Liver (tissue), 9 donors: ENCODE results near the gene MMP25. TPM values are rescaled to one million over a fixed set of nuclear protein-coding genes. Genes with fewer than 3 reads are reported as not detected.
A peak's percentile ranks its signal among the peaks of the same experiment; 100 is the strongest.

Experiments
- DNase-seq: peaks from one replicate; pipeline ENCODE4 v3.0.0-alpha.2; 2017; ENCODE audit warnings: low spot score
- H3K27ac ChIP-seq, 2 donors: one replicate each; pipeline ENCODE4 v1.7.0; 2013; ENCODE audit warnings: inconsistent platforms in 2 of 2, low read length in 2 of 2, control low read depth in 1 of 2, low read depth in 1 of 2, mild to moderate bottlenecking in 1 of 2
- H3K27me3 ChIP-seq, 4 donors: one replicate each; pipeline versions ENCODE4 v1.6.1 to v1.7.0; 2013; ENCODE audit warnings: low read length in 3 of 4, inconsistent platforms in 1 of 4, mild to moderate bottlenecking in 1 of 4, moderate library complexity in 1 of 4; ENCODE audit not compliant: control insufficient read depth in 4 of 4, insufficient read depth in 4 of 4
- H3K36me3 ChIP-seq, 4 donors: one replicate each; pipeline versions ENCODE4 v1.6.1 to v1.7.0; 2013; ENCODE audit warnings: low read length in 3 of 4, mild to moderate bottlenecking in 3 of 4, low read depth in 1 of 4, moderate library complexity in 1 of 4; ENCODE audit not compliant: control insufficient read depth in 4 of 4, insufficient read depth in 3 of 4
- H3K4me1 ChIP-seq, 4 donors: one replicate each; pipeline versions ENCODE4 v1.6.1 to v1.7.0; 2013; ENCODE audit warnings: low read length in 3 of 4, mild to moderate bottlenecking in 3 of 4, moderate library complexity in 1 of 4; ENCODE audit not compliant: control insufficient read depth in 4 of 4, insufficient read depth in 4 of 4
- H3K4me3 ChIP-seq, 3 donors: one replicate each; pipeline versions ENCODE4 v1.6.1 to v1.7.0; 2013; ENCODE audit warnings: low read length in 3 of 3, control low read depth in 1 of 3, low read depth in 1 of 3, mild to moderate bottlenecking in 1 of 3
- H3K9ac ChIP-seq, 2 donors: one replicate each; pipeline ENCODE4 v1.7.0; 2013; ENCODE audit warnings: low read length in 2 of 2, mild to moderate bottlenecking in 2 of 2, moderate library complexity in 2 of 2, control low read depth in 1 of 2, low read depth in 1 of 2
- H3K9me3 ChIP-seq, 4 donors: one replicate each; pipeline versions ENCODE4 v1.6.1 to v1.7.0; 2013; ENCODE audit warnings: low read length in 3 of 4; ENCODE audit not compliant: control insufficient read depth in 4 of 4
- ATF3 ChIP-seq: IDR thresholded peaks from 2 replicates; pipeline ENCODE4 v1.6.1; 2016; ENCODE audit warnings: antibody characterized with exemption
- CTCF ChIP-seq: fragments of 150-350 bp; IDR thresholded peaks from 2 replicates; pipeline ENCODE4 v1.5.1; 2017; ENCODE audit warnings: improper control_type of control experiment, low read depth, low read length; ENCODE audit not compliant: missing input control
- EGR1 ChIP-seq, 2 donors: IDR thresholded peaks; 2 replicates each; pipeline ENCODE4 v1.6.1; 2016 to 2018; ENCODE audit warnings: antibody characterized with exemption in 2 of 2, low read depth in 2 of 2
- FOXA1 ChIP-seq: IDR thresholded peaks from 2 replicates; pipeline ENCODE4 v1.6.1; 2016; ENCODE audit warnings: antibody characterized with exemption
- FOXA2 ChIP-seq: IDR thresholded peaks from 2 replicates; pipeline ENCODE4 v1.6.1; 2016; ENCODE audit warnings: antibody characterized with exemption
- GABPA ChIP-seq, 2 donors: IDR thresholded peaks in 1 of 2; conservative IDR thresholded peaks in 1 of 2; 2 replicates each; pipeline ENCODE4 v1.6.1; 2016; ENCODE audit warnings: antibody characterized with exemption in 2 of 2, mild to moderate bottlenecking in 1 of 2, moderate library complexity in 1 of 2
- HNF4G ChIP-seq: IDR thresholded peaks from 2 replicates; pipeline ENCODE4 v1.6.1; 2016; ENCODE audit warnings: antibody characterized with exemption
- JUND ChIP-seq, 2 donors: IDR thresholded peaks; 2 replicates each; pipeline ENCODE4 v1.6.1; 2016; ENCODE audit warnings: antibody characterized with exemption in 2 of 2
- MAX ChIP-seq: IDR thresholded peaks from 2 replicates; pipeline ENCODE4 v1.6.1; 2016; ENCODE audit warnings: antibody characterized with exemption
- NR2F2 ChIP-seq: IDR thresholded peaks from 2 replicates; pipeline ENCODE4 v1.6.1; 2016; ENCODE audit warnings: antibody characterized with exemption
- RAD21 ChIP-seq, 2 donors: IDR thresholded peaks; 2 replicates each; pipeline ENCODE4 v1.6.1; 2016; ENCODE audit warnings: antibody characterized with exemption in 2 of 2, mild to moderate bottlenecking in 2 of 2
- REST ChIP-seq: IDR thresholded peaks from 2 replicates; pipeline ENCODE4 v1.6.1; 2016; ENCODE audit warnings: antibody characterized with exemption, mild to moderate bottlenecking
- TAF1 ChIP-seq: conservative IDR thresholded peaks from 2 replicates; pipeline ENCODE4 v1.6.1; 2016; ENCODE audit warnings: antibody characterized with exemption, mild to moderate bottlenecking
- YY1 ChIP-seq: IDR thresholded peaks from 2 replicates; pipeline ENCODE4 v1.6.1; 2016; ENCODE audit warnings: antibody characterized with exemption, mild to moderate bottlenecking
- WGBS: extraction: QIAGEN DNeasy Blood & Tissue Kit; methylation state at CpG from one replicate; pipeline ENCODE4 v1.1.7; 2013; 5-methylcytosine and 5-hydroxymethylcytosine counted together
- polyA plus RNA-seq, 2 donors: library from polyadenylated mRNA; stranded (reverse) in 1 of 2; unstranded in 1 of 2; fragments of 200-250 nt in 1 of 2; fragments of >200 nt in 1 of 2; fragmentation: Nextera tagmentation in 1 of 2; extraction: Ambion mirVana in 1 of 2; gene quantifications; one replicate each; pipeline versions ENCODE4 v1.2.1 to v1.2.3, GENCODE V29; 2013 to 2015
- total RNA-seq, 2 donors: library from RNA; depleted of rRNA; stranded (reverse); fragments of >200 nt; gene quantifications; one replicate each; pipeline ENCODE4 v1.2.3, GENCODE V29; 2014
- donor health status: healthy.
- donor health status: healthy.
- donor health status: healthy.
- donor health status: healthy.
- donor health status: healthy.

MMP25 gene
- total and polyA plus RNA-seq, 4 donors: 0.47 to 2.7 (median 0.96) TPM

GRCh38 chr16:3042376-3042775 lies 4.0 kb upstream of the MMP25 start:
- Histone ChIP-seq H3K27me3 (peaks cover 0 to 8% (median 3%) of the 10 kb centered on the region in 4 donors), H3K4me3 (no peak overlapping the region), H3K27ac (no peak overlapping the region), H3K4me1 (peaks cover 0 to 14% (median 5%) of the 10 kb centered on the region in 4 donors), H3K9ac (no peak overlapping the region), H3K36me3 (no peaks in the 10 kb centered on the region), H3K9me3 (no peaks in the 10 kb centered on the region)
- TF ChIP-seq RAD21 (IDR thresholded peaks at IDR 0.05): no peak
- TF ChIP-seq HNF4G: no peak
- WGBS: 84% methylated on average over 3 of the region's 3 CpGs
- no peak for DNase-seq

GRCh38 chr16:3044708-3045107 lies 1.7 kb upstream of the MMP25 start:
- H3K4me3 ChIP-seq: no peak overlapping the region
- TF ChIP-seq NR2F2 (no peak), HNF4G (no peak), TAF1 (no peak), GABPA (IDR thresholded peaks at IDR 0.05 in 1 of 2, conservative IDR thresholded peaks at IDR 0.05 in 1 of 2) (no peak), CTCF (no peak), YY1 (no peak), FOXA1 (no peak)
- 87% methylated on average over 6 of the region's 6 CpGs for WGBS
- peaks cover 0 to 6% (median 3%) of the 10 kb centered on the region in 4 donors for H3K27me3 ChIP-seq
- no peaks in the 10 kb centered on the region for H3K36me3 ChIP-seq
- H3K9me3 ChIP-seq: no peaks in the 10 kb centered on the region
- H3K9ac ChIP-seq: no peak overlapping the region
- H3K27ac ChIP-seq: no peak overlapping the region
- peaks cover 0 to 14% (median 5%) of the 10 kb centered on the region in 4 donors for H3K4me1 ChIP-seq
- DNase-seq: no peak

- TF ChIP-seq RAD21 (IDR thresholded peaks at IDR 0.05): no peak
- TF ChIP-seq EGR1 (IDR thresholded peaks at IDR 0.05; ENCODE audit: low read depth in 2 of 2): no peak
- no peak for TF ChIP-seq ATF3
- no peak for TF ChIP-seq FOXA2
- no peak for TF ChIP-seq MAX
- no peak for TF ChIP-seq YY1
- no peak for TF ChIP-seq GABPA (IDR thresholded peaks at IDR 0.05 in 1 of 2, conservative IDR thresholded peaks at IDR 0.05 in 1 of 2)
- TF ChIP-seq HNF4G: no peak
- no peak for TF ChIP-seq JUND (IDR thresholded peaks at IDR 0.05)
- no peak for TF ChIP-seq REST
- Histone ChIP-seq H3K27ac (no peak overlapping the region), H3K36me3 (no peaks in the 10 kb centered on the region), H3K4me3 (peak overlapping the region in 1 of 3 donors; percentile 41), H3K9ac (no peak overlapping the region), H3K4me1 (peaks cover 0 to 14% (median 5%) of the 10 kb centered on the region in 4 donors), H3K27me3 (peaks cover 0 to 6% (median 3%) of the 10 kb centered on the region in 4 donors), H3K9me3 (no peaks in the 10 kb centered on the region)
- 5% methylated on average over 54 of the region's 54 CpGs for WGBS
- DNase-seq: no peak
Measured at GRCh38 chr16:3046641-3047386, 453 bp downstream of the MMP25 start.
